Activated B cell treated with CpG ODN at 0.5 μM for 24 hours (primary cell): Measurements from ENCODE around the gene S100A7. TPM values are rescaled to one million over a fixed set of nuclear protein-coding genes. Genes with fewer than 3 reads are reported as not detected.

Source experiments
- ATAC-seq: fragments of 200-7000 bp; cut with Tn5 transposase; one replicate; pipeline ENCODE4 v1.10.0; 2021; ENCODE audit warnings: low read depth, mild to moderate bottlenecking, moderate library complexity
- CTCF ChIA-PET: fragments of 350-600 bp; sonication (Branson Sonifier 250); formaldehyde crosslinking; loops from one replicate; lab custom pipeline; 2021; ENCODE audit warnings: antibody characterized with exemption; lab: Charles Lee
- POLR2A ChIA-PET: fragments of 350-600 bp; sonication (Branson Sonifier 250); formaldehyde crosslinking; loops from one replicate; lab custom pipeline; 2021; ENCODE audit warnings: antibody characterized with exemption; lab: Charles Lee
- DNase-seq: peaks from one replicate; pipeline ENCODE4 v3.0.0; 2022
- H3K27ac Mint-ChIP-seq: one replicate; pipeline ENCODE4 v1.8.0; 2020; ENCODE audit warnings: mixed read lengths
- H3K27me3 Mint-ChIP-seq: one replicate; pipeline ENCODE4 v1.8.0; 2021; ENCODE audit warnings: mixed read lengths
- H3K36me3 Mint-ChIP-seq: one replicate; pipeline ENCODE4 v1.8.0; 2021; ENCODE audit warnings: low read depth, mixed read lengths
- H3K4me1 Mint-ChIP-seq: one replicate; pipeline ENCODE4 v1.8.0; 2021; ENCODE audit warnings: mixed read lengths
- H3K4me3 Mint-ChIP-seq: one replicate; pipeline ENCODE4 v1.8.0; 2020; ENCODE audit warnings: mild to moderate bottlenecking, mixed read lengths
- H3K9me3 Mint-ChIP-seq: one replicate; pipeline ENCODE4 v1.8.0; 2020; ENCODE audit warnings: mixed read lengths
- intact Hi-C: fragments of 100-400 bp; cut with micrococcal nuclease; formaldehyde crosslinking; loops from one replicate; pipeline ENCODE4 v1.15.1; 2024
- total RNA-seq: library from RNA; stranded (reverse); gene quantifications from 2 replicates; pipeline ENCODE4 v1.2.3, GENCODE V29; 2022
- TF ChIP-seq, protein P1 (sequence below): fragments of 200-600 bp; IDR thresholded peaks from one replicate; pipeline ENCODE4 v1.8.0; 2022; ENCODE audit warnings: antibody characterized with exemption, mild to moderate bottlenecking

The S100A7 gene
- total RNA-seq, 1 donor from 2014 or later = not detected

DNA sequence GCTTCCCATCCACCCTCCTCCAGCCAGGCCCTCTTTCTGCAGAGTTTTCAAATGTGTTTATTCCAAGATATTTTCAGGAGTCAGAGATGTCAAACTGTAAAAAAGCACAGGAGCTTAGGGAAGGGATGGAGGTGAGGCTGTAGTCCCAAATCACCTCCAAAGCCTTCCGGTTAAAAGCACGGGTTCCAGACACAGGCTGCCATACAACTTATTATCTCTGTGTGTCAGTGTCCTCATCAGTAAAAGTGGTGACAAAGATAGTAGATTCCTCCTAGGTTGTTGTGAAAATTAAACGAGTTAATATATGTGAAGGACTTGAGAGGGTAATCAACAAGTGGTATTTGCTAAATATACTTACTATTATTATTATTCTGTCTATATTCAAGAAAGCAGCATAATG lies 29.0 kb downstream of the S100A7 start:
- peaks cover 34% of the 10 kb centered on the region for H3K27me3 Mint-ChIP-seq
- POLR2A ChIA-PET = no interaction called here
- H3K4me1 Mint-ChIP-seq = no peaks in the 10 kb centered on the region
- no peaks in the 10 kb centered on the region for H3K9me3 Mint-ChIP-seq
- no peak for ATAC-seq
- no peak overlapping the region for H3K27ac Mint-ChIP-seq
- CTCF ChIA-PET = no interaction called here
- no peak for DNase-seq
- H3K36me3 Mint-ChIP-seq = no peaks in the 10 kb centered on the region
- TF ChIP-seq, protein P1, sequence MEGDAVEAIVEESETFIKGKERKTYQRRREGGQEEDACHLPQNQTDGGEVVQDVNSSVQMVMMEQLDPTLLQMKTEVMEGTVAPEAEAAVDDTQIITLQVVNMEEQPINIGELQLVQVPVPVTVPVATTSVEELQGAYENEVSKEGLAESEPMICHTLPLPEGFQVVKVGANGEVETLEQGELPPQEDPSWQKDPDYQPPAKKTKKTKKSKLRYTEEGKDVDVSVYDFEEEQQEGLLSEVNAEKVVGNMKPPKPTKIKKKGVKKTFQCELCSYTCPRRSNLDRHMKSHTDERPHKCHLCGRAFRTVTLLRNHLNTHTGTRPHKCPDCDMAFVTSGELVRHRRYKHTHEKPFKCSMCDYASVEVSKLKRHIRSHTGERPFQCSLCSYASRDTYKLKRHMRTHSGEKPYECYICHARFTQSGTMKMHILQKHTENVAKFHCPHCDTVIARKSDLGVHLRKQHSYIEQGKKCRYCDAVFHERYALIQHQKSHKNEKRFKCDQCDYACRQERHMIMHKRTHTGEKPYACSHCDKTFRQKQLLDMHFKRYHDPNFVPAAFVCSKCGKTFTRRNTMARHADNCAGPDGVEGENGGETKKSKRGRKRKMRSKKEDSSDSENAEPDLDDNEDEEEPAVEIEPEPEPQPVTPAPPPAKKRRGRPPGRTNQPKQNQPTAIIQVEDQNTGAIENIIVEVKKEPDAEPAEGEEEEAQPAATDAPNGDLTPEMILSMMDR = no peak
- no peak overlapping the region for H3K4me3 Mint-ChIP-seq
- intact Hi-C loops = no loop called here

DNA sequence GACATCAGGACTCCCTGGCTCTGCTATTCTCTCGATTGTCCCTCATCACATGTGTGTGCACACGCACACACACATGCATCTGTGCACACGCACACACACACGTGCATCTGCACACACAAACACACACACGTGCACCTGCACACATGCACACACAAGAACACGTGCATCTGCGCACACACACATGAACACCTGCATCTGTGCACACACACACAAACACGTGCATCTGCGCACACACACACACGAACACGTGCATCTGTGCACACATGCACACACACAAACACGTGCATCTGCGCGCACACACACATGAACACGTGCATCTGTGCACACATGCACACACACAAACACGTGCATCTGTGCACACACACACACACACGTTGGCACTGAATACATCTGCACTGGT lies 29.4 kb downstream of the S100A7 start:
- Mint-ChIP-seq H3K36me3 (no peaks in the 10 kb centered on the region), H3K4me1 (no peaks in the 10 kb centered on the region), H3K27ac (no peak overlapping the region), H3K27me3 (peaks cover 34% of the 10 kb centered on the region), H3K4me3 (no peak overlapping the region), H3K9me3 (no peaks in the 10 kb centered on the region)
- ATAC-seq (no peak), DNase-seq (no peak)
- POLR2A ChIA-PET = no interaction called here
- CTCF ChIA-PET = no interaction called here
- intact Hi-C loops = no loop called here
- TF ChIP-seq, protein P1 = no peak

DNA sequence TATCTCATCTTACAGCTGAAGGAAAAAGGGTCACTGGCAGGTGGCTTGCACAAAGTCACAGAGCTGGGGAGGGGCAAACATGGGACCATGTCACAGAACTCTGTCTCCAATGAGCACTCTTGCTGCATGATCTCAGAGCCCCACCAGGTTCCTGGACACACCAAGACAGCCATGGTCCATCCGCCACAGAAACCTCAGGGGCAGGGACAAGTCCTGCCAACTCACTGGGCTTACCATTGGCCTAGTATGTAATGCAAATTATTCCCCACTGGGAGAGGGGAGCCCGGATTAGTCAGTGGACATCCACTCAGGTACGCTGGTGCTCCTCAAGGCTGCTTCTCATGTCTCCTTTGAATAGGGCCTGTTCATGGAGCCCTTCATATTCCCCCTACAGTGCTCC lies 29.9 kb downstream of the S100A7 start:
- no peaks in the 10 kb centered on the region for H3K36me3 Mint-ChIP-seq
- ChIA-PET POLR2A (no interaction called here), CTCF (no interaction called here)
- H3K27me3 Mint-ChIP-seq = peaks cover 34% of the 10 kb centered on the region
- intact Hi-C loops = no loop called here
- DNase-seq (no peak), ATAC-seq (no peak)
- H3K9me3 Mint-ChIP-seq = no peaks in the 10 kb centered on the region
- H3K4me1 Mint-ChIP-seq = no peaks in the 10 kb centered on the region
- H3K4me3 Mint-ChIP-seq = no peak overlapping the region
- H3K27ac Mint-ChIP-seq = no peak overlapping the region
- TF ChIP-seq, protein P1 = no peak

DNA sequence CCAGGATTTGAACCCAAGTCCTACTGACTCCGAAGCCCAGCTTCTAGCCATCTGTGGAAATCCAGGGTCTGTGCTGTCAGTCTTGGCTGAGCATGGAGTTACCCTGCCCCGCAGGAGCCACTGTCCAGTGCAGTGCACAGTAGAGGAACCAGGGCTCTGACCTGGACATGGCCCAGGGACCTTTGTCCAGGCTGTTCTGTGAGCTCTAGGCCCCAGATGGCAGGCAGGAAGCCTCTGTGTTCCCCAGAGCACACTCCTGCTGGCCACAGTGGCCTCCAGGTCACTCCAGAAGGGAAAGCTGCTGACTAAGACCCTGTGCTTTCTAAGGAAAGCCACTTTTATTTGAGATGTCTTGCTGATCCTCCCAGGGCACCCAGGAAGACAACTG lies 30.3 kb downstream of the S100A7 start:
- H3K9me3 Mint-ChIP-seq = no peaks in the 10 kb centered on the region

DNA sequence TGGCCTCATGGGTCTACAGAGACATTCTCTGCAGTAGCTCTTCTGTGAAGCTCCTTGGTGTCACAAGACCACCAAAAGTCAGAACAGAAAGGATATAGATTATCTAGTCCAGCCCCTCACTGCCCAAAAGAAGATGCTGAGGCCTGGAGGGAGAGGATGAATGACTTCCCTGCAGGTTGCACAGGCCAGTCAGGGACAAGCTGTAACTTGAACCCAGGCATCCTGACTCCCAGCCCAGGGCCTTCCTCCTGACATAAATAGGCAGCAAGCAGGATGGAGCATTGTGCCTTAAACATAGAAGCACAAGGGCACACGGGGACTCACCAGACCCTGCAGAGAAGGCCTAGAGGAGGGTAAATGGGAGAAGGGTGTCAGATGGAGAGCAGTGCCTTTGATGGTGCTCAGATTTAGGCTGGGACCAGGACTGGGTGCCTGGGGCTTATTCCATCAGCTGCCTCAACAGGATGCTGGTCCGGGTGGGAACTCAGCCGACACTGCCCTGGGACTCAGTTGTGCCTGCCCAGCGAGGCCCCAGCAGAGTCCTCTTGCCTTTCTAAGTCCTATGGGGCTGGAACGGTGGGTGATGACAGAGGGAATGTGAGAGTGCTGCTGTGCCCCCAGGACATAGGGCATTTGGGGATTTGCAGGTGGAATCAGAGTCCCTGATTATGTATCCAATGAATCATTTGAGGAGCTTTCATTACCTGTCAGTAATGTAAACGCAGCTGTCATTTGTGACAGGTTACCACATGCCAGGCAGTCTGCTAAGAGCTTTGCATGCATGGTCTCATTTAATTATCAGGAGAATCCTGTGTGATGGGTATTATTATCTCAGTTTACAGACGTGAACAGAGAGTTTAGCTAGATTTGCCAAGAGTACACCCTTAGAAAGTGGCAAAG lies 30.9 kb downstream of the S100A7 start:
- intact Hi-C loops = no loop called here
- Mint-ChIP-seq H3K27me3 (peaks cover 41% of the 10 kb centered on the region), H3K4me3 (no peak overlapping the region), H3K4me1 (no peaks in the 10 kb centered on the region), H3K36me3 (no peaks in the 10 kb centered on the region), H3K9me3 (no peaks in the 10 kb centered on the region), H3K27ac (no peak overlapping the region)
- ChIA-PET CTCF (no interaction called here), POLR2A (no interaction called here)
- TF ChIP-seq, protein P1 = no peak
- no peak for DNase-seq
- ATAC-seq = no peak

More for the DNA sequence above, 30.3 kb downstream of the S100A7 start:
- CTCF ChIA-PET = no interaction called here
- H3K27ac Mint-ChIP-seq = no peak overlapping the region
- no peaks in the 10 kb centered on the region for H3K36me3 Mint-ChIP-seq
- TF ChIP-seq, protein P1 = no peak
- POLR2A ChIA-PET = no interaction called here
- H3K27me3 Mint-ChIP-seq = peaks cover 38% of the 10 kb centered on the region
- DNase-seq (no peak), ATAC-seq (no peak)
- H3K4me1 Mint-ChIP-seq = no peaks in the 10 kb centered on the region
- H3K4me3 Mint-ChIP-seq = no peak overlapping the region
- intact Hi-C loops = no loop called here
